Ascending aorta (tissue), 2 donors: ENCODE results near the gene RIN1. TPM values are rescaled to one million over a fixed set of nuclear protein-coding genes. Genes with fewer than 3 reads are reported as not detected.

Experiments used
- DNase-seq, 2 donors: peaks; one replicate each; pipeline ENCODE4 v3.0.0-alpha.2; 2019; ENCODE audit warnings: low spot score in 2 of 2
- H3K27ac ChIP-seq, 2 donors: fragments of 200-600 bp; sonication (generic); one replicate each; pipeline ENCODE4 v1.5.1; 2016 to 2017; ENCODE audit warnings: mild to moderate bottlenecking in 1 of 2
- H3K27me3 ChIP-seq: fragments of 200-600 bp; sonication (generic); one replicate; pipeline ENCODE4 v1.5.1; 2017
- H3K36me3 ChIP-seq, 2 donors: fragments of 200-600 bp; sonication (generic); one replicate each; pipeline ENCODE4 v1.5.1; 2016
- H3K4me1 ChIP-seq, 2 donors: fragments of 200-600 bp; sonication (generic); one replicate each; pipeline ENCODE4 v1.5.1; 2016 to 2017; ENCODE audit warnings: mild to moderate bottlenecking in 1 of 2
- H3K4me3 ChIP-seq, 2 donors: fragments of 200-600 bp; sonication (generic); one replicate each; pipeline ENCODE4 v1.5.1; 2016 to 2017; ENCODE audit warnings: mild to moderate bottlenecking in 1 of 2
- H3K9me3 ChIP-seq, 2 donors: fragments of 200-600 bp; sonication (generic); one replicate each; pipeline ENCODE4 v1.5.1; 2016
- intact Hi-C: fragments of 100-400 bp; cut with DNase I; formaldehyde crosslinking; loops from one replicate; pipeline ENCODE4 v1.15.1; 2023
- total RNA-seq: library from RNA; depleted of rRNA; stranded (reverse); fragments of >200 nt; gene quantifications from one replicate; pipeline ENCODE4 v1.1.0, GENCODE V29; 2016
- TF ChIP-seq, protein P1 (sequence below), 3 experiments: fragments of 200-600 bp in 2 of 3; fragments of 450-650 bp in 1 of 3; sonication (generic) in 2 of 3; IDR thresholded peaks; one replicate each; pipeline ENCODE4 v1.5.1; 2016 to 2019; ENCODE audit warnings: antibody characterized with exemption in 3 of 3, mild to moderate bottlenecking in 1 of 3, moderate library complexity in 1 of 3

The RIN1 gene
- total RNA-seq, 1 donor from 2014 or later, result 28.5 TPM

DNA sequence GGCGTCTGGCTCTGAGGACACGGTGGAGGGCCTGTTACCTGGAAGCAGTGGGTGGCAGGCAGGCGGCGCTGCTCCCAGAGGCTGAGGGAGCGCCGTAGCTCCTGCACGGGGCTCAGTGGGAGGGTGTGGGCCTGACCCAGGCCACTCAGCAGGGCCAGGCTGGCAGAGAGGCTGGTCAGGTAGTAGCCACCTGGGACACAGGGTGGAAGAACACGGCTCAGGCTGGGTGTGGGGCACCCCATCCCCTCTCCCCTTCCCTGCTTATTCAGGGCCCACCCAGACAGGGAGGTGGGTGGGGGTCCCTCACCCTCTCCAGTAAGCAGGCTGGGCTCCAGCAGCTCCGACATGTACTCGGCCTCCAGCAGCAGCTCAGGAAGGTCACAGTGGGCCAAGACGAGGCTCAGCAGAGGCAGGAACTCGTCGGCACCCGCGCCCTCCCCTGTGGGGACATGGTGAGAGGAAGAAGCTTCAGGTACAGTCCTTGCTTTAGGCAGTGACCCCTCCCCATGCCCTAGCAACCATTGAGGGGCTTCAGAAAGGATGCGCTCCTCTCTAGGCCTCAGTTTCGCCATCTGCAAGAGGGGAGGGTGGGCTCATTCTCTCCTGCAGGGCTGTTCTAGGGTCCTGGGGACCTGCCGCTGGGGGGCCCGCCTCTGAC lies 2.9 kb downstream of the RIN1 start:
- intact Hi-C loops, result no loop called here
- H3K4me1 ChIP-seq, result peaks cover 13 to 28% of the 10 kb centered on the region in 2 donors
- no peaks in the 10 kb centered on the region for H3K9me3 ChIP-seq
- TF ChIP-seq, protein P1, sequence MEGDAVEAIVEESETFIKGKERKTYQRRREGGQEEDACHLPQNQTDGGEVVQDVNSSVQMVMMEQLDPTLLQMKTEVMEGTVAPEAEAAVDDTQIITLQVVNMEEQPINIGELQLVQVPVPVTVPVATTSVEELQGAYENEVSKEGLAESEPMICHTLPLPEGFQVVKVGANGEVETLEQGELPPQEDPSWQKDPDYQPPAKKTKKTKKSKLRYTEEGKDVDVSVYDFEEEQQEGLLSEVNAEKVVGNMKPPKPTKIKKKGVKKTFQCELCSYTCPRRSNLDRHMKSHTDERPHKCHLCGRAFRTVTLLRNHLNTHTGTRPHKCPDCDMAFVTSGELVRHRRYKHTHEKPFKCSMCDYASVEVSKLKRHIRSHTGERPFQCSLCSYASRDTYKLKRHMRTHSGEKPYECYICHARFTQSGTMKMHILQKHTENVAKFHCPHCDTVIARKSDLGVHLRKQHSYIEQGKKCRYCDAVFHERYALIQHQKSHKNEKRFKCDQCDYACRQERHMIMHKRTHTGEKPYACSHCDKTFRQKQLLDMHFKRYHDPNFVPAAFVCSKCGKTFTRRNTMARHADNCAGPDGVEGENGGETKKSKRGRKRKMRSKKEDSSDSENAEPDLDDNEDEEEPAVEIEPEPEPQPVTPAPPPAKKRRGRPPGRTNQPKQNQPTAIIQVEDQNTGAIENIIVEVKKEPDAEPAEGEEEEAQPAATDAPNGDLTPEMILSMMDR (IDR thresholded peaks at IDR 0.05), result no peak
- peaks cover 15 to 16% of the 10 kb centered on the region in 2 donors for H3K36me3 ChIP-seq
- H3K27ac ChIP-seq, result no peak overlapping the region
- no peak overlapping the region for H3K4me3 ChIP-seq
- no peak for DNase-seq
- no peaks in the 10 kb centered on the region for H3K27me3 ChIP-seq

DNA sequence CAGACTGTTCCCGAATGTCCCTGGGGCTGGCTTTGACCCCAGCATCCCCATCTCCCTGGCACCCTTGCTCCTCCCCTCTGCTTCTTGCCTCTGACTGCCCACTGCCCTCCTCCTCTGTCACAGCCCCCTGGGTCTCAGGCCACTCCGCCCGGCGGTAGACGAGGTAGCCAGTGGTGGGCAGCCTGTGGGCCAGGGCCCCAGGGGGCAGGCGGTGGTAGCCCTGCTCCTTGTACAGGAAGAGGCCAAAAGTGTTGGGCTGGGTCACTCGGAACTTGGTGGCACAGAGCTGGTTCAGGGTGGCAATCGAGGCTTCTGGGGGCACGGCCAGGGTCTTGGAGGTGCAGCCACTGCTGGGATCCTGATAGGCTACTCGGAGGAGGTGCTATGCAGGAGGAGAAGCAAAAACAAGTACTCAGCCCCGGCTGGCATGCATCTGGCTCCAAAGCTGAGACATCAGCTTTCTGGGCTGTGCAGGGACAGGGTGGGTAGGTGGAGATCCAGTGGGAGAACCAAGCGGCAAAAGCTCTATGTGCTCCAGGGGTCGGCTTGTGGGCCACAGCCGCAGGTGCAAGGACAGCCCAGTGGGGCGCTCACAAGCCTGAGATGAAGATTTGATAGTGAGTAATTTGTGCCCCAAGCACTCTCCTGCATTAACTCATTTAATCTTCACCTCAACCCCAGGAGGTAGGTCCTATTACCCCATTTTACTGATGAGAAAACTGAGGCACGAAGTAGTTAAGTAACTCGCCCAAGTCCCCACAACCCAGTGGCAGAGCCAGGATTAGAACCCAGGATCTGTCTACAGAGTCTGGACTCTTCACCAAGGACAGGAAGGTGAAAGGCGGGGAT lies 3.6 kb downstream of the RIN1 start:
- no peak overlapping the region for H3K4me3 ChIP-seq
- peaks cover 13 to 34% of the 10 kb centered on the region in 2 donors for H3K4me1 ChIP-seq
- intact Hi-C loops, result no loop called here
- H3K36me3 ChIP-seq, result peaks cover 13 to 14% of the 10 kb centered on the region in 2 donors
- no peak overlapping the region for H3K27ac ChIP-seq
- no peaks in the 10 kb centered on the region for H3K9me3 ChIP-seq
- DNase-seq, result no peak
- H3K27me3 ChIP-seq, result no peaks in the 10 kb centered on the region
- TF ChIP-seq, protein P1 (IDR thresholded peaks at IDR 0.05), result no peak

DNA sequence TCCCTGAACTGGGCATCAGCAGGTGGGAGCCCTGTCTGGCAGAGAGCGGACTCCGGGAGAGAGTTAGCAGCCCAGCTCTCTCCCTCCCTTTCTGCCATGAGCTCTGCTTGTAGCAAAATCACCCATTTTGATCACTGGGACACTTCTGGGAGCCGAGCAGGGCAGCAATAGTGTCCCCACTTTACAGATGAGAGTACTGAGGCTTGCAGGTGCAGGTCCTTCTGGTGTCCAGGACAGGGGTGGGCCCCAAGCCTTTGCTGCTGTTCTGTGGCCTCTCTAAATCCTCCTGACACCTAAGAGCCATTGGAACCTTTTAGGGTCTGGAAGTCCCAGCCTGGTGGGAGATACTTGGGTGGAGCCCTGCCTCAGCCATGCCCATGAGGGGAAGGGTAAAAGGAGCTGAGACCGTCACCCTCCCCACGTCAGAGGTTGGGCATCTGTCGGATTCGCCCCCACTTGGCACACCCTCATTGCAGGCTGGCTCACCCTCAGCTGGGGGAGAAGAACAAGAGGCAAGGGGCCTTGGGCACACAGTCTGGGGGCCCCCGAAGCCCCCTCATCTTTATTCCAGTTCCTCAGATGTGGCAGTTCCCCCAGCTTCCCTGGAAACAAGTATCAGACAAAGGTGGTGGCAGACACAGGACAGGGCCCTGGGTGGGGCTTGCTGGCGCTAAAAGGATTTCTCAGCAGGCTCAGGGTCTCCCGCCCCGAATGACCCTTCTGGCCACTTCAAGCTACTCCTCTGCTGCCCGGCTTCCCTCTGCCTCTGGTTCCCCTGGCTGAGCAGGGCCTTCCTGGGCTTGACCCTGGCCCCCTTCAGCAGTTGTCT lies 4.5 kb downstream of the RIN1 start:
- no peak for DNase-seq
- TF ChIP-seq, protein P1 (IDR thresholded peaks at IDR 0.05), result no peak
- H3K4me3 ChIP-seq, result no peak overlapping the region
- peaks cover 8 to 13% of the 10 kb centered on the region in 2 donors for H3K36me3 ChIP-seq
- no peaks in the 10 kb centered on the region for H3K27me3 ChIP-seq
- peaks cover 11 to 32% of the 10 kb centered on the region in 2 donors for H3K4me1 ChIP-seq
- intact Hi-C loops, result no loop called here
- H3K27ac ChIP-seq, result no peak overlapping the region
- H3K9me3 ChIP-seq, result no peaks in the 10 kb centered on the region

DNA sequence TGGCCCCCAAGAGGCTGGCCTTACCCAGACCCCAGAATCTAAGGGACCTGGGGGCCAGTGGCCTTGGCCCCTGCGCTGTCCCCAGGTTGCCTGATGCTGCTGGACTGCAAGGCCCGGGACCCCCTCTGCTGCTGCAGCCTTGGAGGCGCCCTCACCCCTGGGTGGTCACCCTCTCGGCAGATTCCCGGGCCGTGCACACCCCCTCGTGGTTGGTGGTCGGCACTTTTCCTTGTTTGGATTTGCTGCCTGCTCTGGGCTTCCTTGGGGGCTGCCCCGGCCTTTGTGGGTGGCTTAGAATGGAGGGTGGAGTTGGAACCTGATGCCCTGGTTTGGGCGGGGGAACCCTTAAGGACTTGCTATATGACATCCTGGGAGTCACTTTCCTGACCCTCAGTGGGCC lies 5.3 kb downstream of the RIN1 start:
- DNase-seq, result no peak
- TF ChIP-seq, protein P1 (IDR thresholded peaks at IDR 0.05), result no peak
- Histone ChIP-seq H3K4me3 (no peak overlapping the region), H3K4me1 (peaks cover 9 to 28% of the 10 kb centered on the region in 2 donors), H3K27ac (no peak overlapping the region), H3K27me3 (no peaks in the 10 kb centered on the region), H3K9me3 (no peaks in the 10 kb centered on the region), H3K36me3 (peaks cover 8 to 13% of the 10 kb centered on the region in 2 donors)
- intact Hi-C loops, result no loop called here

DNA sequence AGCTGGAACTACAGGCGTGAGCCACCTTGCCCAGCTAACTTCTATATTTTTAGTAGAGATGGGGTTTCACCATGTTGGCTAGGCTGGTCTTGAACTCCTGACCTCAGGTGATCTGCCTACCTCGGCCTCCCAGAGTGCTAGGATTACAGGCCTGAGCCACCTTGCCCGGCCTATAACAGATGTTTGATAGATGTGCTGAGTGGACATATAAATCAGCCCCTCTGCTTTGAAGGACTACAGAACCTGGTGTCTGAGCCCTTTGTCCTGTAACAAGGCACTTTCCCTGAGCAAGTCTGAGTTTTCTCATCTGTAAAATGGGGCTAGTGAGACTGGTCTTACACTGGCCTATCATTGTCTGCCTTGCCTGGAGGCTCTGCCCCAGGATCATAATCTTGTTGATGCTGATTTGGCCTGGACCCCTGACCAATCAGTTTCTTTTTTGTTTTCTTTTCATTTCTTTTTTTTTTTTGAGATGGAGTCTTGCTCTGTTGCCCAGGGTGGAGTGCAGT lies 7.0 kb downstream of the RIN1 start:
- Histone ChIP-seq H3K27ac (no peak overlapping the region), H3K27me3 (no peaks in the 10 kb centered on the region), H3K4me3 (no peak overlapping the region), H3K4me1 (peaks cover 3 to 16% of the 10 kb centered on the region in 2 donors), H3K9me3 (no peaks in the 10 kb centered on the region), H3K36me3 (peaks cover 8 to 13% of the 10 kb centered on the region in 2 donors)
- DNase-seq, result no peak
- TF ChIP-seq, protein P1 (IDR thresholded peaks at IDR 0.05), result no peak
- intact Hi-C loops, result no loop called here
